GM19043 (cell line): ENCODE data around the gene S100A13.

Experiments
- ATAC-seq: cut with Tn5 transposase; IDR thresholded peaks from one replicate; pipeline ENCODE4 v1.9.1; 2021; ENCODE audit warnings: low read depth; ENCODE audit not compliant: unreplicated experiment

The S100A13 gene

DNA sequence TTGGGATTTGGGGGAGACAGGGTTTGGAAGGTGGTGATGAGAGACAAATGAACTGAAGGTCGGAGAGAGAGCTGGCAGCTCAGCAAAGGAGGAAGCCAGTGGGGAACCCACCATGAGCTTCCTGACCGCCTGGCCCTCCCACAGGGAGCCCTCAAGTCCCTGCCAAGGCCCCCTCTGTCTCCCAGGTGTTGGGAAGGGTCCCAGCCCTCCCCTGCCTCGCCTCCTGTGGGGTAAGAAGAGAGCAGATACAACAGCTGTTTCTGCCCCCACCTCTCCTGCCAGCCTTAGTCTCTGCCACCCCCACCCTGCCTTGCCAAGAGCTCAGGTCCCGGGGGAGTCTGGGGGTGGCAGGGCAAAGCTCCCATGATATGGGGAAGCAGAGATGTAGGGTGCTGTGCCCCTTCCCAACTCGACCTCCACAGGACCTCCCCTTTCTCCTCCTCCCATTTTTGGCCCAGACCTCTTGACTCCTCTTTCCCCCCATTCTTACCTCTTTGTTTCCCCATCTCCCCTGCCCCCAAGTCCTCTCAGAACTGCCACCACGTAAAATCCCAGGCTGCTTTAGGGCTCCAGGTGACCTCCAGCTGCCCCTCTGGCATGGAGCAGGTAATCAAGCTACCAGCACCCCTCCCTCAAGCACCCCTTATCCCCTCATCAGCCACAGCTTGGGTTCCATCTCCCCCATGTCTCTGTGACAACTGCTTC lies 1.5 kb upstream of the S100A13 start:
- no peak for ATAC-seq

DNA sequence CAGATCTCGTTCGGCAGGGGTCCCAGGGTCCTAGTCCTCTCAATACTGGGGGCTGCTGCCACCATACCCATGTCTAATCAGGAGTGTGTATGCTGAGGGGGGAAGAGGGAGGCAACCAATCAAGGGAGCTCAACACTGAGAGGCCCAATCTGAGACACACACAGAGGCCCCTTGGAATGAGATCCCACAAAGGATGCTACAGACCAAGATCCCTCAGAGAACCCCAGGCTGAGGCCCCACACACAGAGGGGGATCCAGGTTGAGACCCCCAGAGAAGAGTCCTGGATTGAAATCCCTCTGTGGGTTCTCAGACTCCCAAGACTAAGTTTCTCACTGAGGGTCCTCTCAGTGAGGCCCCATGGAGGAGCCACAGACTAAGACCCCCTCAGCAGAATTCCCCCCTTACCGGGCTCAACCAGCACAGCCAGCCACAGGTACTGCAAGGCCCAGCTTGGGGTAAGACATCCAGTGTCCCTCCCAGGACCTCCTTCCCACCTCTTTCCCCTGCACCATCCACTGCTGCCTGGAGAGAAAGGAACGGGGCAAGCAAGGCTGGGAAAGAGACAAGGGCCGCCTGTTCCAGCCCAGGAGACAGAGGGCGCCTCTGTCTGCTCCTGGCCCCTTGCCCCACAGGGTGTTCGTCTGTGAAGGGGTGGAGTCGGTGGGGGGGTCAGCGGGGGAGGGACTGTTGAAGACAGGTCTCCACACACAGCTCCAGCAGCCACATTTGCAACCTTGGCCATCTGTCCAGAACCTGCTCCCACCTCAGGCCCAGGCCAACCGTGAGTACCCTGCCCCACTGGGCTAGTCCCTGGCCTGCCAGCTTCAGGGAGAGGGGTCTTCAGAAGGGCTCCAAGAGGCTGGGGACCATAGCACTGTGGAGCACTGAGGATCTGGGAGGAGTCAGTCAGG lies 666 bp upstream of the S100A13 start, which contains the start of gene S100A1:
Gene S100A1, plus strand, starts transcription at position 720 of the 912 bp plus-strand sequence. CDS start 2,088 bp downstream, outside the sequence.
- no peak for ATAC-seq

DNA sequence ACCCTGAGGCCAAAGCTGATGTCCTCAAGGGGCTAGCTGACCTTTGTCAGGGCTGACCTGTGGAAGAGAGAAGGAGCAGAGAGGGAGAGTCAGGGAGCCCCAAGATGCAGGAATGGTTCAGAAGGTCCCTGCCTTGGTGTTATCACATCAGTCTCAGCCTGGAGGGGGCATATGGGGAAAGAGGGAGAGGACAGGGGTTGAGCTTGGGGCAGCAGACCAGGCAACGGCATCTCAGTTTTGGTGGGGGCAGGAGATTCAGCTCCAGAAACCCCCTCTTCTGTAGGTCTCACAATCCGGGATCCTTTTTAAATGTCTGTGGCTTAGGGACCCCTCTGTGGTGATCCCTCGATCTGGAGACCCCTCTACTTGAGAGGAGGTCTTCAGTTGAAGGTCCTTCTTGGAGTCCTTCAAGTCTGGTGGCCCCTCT lies 815 bp downstream of the S100A13 start:
- ATAC-seq: no peak

DNA sequence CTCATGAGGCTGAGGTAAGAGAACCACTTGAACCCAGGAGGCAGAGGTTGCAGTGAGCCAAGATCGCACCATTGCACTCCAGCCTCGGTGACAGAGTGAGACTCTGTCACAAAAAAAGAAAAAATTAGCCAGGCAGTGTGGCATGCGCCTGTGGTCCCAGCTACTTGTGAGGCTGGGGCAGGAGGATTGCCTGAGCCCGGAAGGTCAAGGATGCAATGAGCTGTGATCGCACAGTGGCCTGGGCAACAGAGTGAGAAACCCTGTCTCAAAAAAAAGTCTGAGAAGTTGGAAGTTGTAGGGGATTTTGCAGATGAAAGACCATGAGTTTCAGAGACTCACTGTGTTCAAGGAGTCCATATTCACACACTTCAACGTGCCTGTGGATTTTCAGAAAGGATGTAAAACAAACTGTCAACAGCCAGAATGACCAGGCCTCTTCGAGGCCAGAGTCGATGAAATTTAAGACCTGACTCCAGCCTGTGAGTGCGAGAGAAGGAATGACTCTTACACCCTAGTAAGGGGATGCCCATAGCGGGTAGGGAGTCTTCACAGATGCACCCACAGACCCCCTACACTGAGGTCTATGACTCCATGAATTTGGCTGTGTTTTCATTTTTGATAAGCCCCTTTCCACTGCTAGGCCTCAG lies 2.2 kb downstream of the S100A13 start:
- no peak for ATAC-seq

DNA sequence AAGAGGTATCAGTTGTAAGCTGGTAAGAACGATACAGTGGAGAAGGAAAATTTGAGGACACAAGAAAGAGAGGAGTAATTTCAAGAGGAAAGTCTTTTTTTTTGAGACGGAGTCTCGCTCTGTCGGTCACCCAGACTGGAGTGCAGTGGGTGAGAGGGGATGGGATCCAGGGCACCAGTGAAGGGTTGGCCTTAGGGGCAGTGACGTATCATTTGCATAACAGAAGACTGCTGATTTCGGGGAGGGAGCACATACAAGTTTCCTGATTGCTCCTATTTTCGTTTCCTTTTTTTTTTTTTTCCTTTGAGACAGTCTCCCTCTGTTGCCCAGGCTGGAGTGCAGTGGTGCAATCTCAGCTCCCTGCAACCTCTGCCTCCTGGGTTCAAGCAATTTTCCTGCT lies 4.2 kb downstream of the S100A13 start:
- ATAC-seq: no peak

DNA sequence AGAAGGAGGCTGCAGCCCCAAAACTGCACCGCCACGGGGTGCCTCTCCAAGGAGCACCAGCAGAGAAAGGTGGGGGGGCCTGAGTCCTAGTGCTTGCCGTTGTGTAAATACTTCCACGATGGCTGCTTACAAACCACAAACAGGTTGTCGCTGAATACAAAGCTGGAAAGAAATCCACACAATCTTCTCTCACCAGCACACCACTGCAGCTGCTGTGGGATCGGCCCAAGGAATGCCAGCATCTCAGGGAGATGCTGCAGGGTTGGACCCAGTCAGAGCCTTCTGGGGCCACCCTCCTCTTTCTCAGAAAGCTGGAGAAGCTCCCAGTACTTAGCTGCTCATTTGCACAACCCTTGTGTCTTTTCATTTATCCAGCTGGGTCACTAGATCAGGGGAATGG lies 8.1 kb downstream of the S100A13 start:
- no peak for ATAC-seq

DNA sequence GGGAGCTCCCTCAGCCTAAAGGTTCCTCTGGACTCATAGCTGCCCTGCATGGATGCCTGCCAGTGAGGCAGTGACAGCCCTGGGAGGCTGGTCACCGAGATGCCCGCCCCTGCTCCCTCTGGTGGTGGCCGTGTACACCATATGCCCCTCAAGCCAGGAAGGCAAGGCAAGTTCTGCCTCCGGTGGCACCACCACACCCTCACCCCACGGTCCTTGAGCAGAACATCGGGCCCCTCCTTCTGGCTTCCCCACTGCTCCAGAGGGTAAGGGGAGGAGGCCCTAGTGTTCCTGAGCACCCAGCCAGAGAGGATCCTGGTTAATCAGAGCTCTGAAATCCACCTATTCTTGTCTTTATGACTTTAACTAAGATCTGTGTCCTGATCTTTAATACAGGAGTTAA lies 9.6 kb downstream of the S100A13 start:
- ATAC-seq: no peak

DNA sequence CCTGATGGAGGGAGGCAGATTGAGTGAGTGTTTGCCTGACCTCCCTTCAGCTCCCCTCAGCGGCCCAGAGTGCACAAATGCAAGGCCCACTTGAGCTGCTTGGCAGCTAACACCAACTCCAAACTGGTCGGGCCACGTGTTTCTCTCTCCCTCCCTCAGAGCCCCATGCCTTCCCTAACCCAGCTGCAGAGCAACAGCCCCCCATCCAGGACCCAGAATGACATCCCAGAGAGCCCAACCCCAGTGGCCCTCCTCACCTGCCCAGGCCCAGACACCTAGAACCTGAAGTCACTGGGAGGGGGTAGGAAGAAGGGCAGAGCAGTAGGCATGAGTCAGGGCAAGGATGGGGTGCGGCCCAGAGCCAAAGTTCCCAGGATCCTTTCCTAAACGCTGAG lies 10.4 kb downstream of the S100A13 start:
- no peak for ATAC-seq

DNA sequence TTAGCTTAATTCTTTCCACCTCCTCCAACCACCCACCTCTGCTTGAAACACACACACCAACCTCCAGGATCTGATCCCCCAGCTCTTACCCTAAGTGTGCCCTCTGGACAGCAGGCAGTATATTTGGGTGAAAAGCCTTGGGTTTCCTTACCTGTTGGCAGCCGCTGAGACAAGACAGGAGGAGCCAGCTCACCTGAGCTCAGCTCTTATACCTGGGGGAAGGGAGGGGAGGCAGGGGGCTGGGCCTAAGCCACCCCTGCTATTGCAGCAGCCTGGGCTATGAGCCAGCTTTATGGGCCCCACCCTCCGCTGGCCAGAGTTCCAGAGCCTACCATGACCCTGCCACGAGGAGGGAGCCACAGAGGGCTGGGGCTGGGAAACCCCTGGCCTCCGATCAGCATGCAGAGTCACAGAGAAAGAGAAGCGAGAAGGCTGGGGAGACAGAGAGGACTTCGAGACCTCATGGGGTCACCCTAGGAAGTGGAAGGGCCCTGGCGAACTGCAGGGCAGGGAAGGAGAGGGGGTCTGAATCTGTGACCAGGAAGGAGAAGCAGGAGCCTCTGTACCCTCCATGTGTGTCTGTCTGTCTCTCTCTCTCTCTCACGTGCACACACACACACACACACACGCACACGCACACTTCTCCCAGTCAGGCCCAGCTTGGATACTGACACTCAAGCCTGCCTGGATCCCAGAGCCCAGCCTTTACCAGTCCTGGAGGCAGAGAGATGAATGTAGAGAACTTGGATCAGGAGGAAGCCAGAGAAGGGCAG lies 11.0 kb downstream of the S100A13 start, which contains the start of gene S100A14:
Gene S100A14, minus strand, starts transcription at position 182 of the 773 bp plus-strand sequence. CDS start 467 bp downstream, outside the sequence.
- ATAC-seq: no peak

DNA sequence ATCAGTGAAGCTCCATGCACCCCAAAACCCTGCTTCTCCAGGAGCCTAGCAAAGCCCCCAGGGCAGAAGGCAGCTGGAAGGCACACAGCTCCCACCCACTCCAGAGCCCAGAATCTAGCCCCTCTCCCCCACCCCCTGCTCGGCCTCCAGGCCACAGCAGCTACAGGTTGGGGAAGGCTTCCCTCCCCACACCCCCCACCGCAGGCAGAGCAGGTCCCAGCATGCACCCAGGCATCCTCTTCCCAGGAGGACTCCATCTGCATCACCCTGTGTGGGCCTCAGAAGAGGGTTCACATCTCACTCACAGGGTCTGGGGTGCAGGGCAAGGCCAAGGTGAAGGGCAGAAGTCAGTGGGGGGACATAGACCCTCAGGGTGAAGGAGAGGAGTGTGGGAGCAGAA lies 11.9 kb downstream of the S100A13 start:
- no peak for ATAC-seq

DNA sequence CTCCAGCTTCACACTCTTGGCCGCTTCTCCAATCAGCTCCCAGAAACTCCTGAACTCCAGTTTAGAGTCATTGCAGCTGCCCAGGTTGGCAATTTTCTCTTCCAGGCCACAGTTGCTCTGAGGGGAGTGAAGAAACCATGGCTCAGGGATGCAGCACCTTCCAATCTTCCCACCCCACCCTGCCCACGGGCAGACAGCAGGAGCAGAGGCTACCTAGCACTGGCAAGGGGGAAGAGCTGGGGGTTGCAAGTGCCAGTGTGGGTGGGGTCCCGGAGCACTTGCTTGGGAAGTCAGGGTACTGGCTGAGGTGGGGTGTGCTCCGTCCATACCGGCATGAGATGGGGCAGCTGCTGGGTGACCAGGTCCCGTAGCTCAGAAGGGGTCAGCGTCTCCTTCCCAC lies 12.4 kb downstream of the S100A13 start:
- no peak for ATAC-seq

DNA sequence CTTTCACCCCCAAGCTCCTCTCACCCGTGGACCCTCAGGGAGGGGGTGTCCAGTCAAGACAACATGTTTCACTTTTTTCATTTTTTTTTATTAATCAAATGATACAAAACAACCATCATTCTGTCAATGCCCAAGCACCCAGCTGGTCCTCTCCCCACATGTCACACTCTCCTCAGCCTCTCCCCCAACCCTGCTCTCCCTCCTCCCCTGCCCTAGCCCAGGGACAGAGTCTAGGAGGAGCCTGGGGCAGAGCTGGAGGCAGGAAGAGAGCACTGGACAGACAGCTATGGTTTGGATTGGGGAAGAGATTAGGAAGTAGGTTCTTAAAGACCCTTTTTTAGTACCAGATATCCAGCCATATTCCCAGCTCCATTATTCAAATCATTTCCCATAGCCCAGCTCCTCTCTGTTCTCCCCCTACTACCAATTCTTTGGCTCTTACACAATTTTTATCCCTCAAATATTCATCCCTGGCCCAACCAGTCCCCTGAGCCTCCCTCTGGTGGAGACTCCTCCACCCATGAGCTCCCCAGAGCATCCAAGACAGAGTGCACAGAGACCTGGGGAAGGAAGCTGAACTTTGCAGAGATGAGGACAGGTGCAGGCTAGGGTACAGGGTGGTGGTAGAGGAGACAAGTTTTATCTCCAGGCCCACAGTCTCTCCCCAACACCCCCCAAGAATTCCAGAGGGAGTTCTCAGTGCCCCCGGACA lies 13.0 kb downstream of the S100A13 start:
- ATAC-seq: no peak

DNA sequence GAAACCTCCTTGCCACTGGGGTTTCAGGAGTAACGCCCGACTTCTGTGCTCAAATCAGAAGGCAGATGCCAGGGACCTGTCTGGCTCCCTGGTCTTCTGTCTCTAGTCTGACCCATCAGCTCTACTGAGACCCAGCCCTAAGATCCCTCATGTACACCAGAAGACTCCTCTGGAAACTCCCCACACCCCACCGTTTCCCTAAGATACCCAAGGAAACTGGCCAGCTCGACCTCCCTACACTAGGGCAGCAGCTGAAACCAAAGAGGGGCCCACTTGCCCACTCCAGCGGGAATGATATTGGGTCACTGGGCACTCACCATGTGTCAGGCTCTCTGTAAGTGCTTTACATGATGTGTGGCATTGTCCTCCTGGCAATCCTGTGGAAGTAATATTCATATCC lies 13.9 kb downstream of the S100A13 start:
- ATAC-seq: no peak

DNA sequence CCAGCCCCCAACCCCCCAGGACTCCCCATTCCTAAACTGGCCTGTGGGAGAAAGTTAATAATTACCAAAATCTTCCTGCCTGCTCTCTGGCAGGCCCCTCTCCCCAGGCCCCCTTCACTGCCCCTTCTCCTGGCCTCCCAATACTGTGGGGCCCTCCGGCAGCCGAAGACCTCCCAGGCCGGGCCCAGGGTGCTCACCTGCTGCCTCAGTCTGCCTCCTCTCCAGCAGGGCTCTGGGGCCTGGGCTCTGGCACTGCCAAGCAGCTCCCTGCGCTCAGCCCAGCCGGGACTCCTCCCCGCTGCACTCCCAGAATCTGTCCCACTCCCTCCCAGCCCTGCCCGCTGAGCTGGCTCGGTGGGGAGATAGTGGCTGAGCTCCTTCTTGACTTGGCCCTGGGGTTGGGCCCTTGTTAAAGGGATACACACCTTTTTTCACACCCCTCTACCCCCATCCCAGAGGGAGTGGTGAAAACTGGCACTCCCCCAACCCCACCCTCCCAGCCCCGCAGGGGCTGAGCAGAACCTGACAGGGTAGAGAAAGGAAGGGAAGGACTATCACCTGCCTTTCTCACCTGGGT lies 14.5 kb downstream of the S100A13 start, which contains the start of gene S100A16:
Gene S100A16, minus strand, starts transcription at position 383 of the 577 bp plus-strand sequence. CDS start 4,986 bp downstream, outside the sequence.
- no peak for ATAC-seq

DNA sequence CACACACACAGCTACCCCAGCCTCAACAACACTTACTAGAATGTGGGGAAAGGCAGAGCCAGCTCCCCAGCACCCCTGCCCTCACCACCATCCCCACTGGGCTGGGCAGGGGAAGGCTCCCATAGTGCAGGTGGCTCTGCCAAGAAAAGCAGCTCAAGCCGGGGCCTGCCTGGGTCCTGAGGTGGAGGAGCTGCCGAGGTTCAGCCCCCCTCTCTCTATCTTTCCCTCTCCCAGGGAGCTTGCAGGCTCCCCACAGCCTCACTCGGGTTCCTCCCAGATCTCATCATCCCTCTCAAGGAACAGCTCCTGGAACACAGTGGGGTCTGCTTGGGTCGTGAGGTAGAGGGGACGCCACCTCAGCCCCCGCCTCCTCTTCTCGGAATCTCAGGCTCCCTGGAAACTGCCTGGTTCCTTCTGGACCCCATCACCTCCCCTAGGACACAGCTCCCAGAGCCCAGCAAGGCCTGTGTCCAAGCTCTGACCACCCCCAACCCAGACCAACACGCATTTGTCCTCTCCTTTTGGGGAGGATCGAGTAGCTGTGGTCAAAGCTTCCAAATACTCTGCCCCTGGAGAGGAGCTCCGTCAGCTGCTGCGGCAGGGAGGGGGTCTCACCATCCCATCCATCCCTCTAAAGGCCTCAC lies 15.1 kb downstream of the S100A13 start:
- no peak for ATAC-seq

DNA sequence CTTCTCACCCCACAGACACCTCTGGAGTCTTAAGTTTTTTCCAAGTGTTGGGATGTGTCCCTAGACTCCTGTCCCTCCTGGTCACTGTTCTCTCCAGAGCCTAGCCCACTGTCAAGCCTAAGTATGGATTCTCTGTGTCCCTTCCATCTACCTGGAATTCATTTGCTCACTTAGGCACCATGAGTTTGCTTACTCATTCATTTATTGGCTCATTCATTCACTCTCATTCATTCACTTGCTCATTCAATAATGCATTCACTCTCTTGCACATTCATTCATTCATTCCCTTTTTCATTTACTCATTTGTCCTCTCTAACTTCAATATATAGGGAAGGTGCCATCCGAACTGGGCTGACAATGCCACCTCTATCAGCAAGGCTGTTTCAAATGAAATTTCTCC lies 15.9 kb downstream of the S100A13 start:
- ATAC-seq: no peak

DNA sequence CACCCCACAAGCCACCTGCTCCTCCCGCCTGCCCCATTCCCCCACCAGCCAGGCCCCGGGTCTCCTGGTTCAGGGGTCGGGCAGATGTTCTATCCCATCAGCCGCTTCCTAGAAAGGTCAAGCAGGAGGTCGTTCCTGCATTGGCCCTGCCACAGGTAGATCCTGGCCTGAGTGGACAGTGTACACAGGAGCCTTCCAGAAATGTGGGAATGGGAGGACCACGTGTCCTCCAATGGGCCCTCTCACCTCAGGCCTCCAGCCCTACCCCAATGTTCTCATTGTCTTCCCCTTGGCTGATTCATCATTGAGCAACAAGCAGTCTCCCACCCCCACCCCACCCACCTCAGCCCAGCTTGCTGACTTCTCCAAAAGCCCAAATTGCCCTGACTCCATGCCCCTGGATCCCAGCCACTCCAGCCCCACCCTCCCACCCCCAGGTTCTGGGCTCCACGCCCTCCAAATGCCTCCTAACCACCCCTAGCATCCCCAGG lies 16.4 kb downstream of the S100A13 start:
- no peak for ATAC-seq

DNA sequence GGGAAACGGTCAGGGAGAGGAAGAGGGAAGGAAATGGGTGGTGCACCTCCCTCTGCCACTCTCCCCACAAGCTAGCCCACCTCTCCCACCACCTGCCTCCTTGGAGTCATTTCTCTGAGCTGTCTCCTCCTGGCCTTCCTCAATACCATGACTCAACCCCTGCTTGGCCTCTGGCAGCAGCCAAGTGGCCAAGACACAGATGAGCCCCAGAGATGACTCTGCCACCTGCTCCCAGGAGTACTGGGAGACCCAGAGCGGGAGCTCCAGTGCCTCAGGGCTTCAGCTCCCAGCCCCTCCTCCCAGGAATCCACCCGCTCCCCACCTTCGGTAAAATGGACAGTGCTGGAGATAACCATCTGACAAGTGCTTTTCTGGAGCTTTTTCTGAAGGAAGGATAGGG lies 17.0 kb downstream of the S100A13 start:
- no peak for ATAC-seq

DNA sequence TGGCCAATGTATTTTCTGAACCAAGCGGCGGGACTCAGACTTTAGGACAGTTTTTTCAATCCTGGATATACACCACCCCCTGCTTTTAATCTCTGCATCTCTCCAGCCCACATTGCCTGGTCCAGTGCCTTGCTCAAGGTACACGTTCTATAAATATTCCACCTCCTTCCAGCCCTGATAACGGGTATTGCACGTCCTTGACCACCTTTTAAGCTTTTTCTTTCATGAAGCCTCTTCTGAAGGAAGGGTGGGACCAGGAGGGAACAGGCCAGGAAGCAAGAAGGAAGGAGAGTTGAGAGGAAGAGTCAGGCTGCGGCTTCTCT lies 17.8 kb downstream of the S100A13 start:
- ATAC-seq: no peak
